ENCODE measurements around the gene HSF4. TPM values are rescaled to one million over a fixed set of nuclear protein-coding genes. Genes with fewer than 3 reads are reported as not detected.
A peak's percentile ranks its signal among the peaks of the same experiment; 100 is the strongest.

The HSF4 gene
- total RNA-seq, 1 experiment from 2014 or later = 2.2 TPM

DNA sequence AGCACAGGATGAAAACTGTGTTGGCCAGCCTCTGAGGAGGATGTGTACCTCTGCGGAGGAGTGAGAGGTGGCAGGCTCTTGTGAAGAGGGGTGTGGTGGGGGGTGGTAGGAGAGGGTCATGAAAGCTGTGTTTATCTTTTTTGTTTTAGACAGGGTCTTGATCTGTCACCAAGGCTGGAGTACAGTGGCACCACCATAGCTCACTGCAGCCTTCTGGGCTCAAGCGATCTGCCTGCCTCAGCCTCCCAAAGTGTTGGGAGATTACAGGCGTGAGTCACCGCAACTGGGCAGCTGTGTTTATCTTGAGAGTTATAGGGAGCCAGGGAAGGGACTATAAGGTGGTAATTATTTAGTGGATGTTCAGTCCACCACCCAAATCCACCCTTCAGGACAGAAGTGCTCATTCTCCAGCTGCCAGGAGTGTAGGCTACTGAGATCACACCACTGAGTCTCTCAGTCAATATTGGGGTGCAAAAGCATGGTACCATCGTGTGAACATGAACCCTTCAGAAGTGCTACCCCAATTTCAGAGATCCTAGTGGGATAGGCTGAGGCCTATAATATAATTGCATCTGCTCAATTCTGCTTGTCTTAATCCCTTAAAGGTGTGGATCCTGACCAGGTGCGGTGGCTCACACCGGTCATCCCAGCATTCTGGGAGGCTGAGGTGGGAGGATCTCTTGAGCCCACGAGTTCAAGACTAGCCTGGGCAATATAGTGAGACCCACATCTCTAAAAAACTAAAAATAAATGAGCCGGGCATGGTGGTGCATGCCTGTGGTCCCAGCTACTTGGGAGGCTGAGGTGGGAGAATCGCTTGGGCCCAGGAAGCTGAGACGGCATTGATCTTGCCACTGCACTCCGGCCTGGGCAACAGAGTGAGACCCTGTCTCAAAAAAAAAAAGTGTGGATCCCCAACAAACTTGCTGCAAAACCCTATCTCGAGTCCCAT is 26.2 kb downstream of the HSF4 start (continued):
- no peak for TF ChIP-seq ELF4 (CRISPR knock-in tag; IDR thresholded peaks at IDR 0.05; ENCODE audit: low read depth)
- TF ChIP-seq, protein P1, sequence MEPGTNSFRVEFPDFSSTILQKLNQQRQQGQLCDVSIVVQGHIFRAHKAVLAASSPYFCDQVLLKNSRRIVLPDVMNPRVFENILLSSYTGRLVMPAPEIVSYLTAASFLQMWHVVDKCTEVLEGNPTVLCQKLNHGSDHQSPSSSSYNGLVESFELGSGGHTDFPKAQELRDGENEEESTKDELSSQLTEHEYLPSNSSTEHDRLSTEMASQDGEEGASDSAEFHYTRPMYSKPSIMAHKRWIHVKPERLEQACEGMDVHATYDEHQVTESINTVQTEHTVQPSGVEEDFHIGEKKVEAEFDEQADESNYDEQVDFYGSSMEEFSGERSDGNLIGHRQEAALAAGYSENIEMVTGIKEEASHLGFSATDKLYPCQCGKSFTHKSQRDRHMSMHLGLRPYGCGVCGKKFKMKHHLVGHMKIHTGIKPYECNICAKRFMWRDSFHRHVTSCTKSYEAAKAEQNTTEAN (CRISPR knock-in tag; IDR thresholded peaks at IDR 0.05) = no peak
- TF ChIP-seq, protein P2, sequence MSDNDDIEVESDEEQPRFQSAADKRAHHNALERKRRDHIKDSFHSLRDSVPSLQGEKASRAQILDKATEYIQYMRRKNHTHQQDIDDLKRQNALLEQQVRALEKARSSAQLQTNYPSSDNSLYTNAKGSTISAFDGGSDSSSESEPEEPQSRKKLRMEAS (CRISPR knock-in tag; IDR thresholded peaks at IDR 0.05) = no peak

DNA sequence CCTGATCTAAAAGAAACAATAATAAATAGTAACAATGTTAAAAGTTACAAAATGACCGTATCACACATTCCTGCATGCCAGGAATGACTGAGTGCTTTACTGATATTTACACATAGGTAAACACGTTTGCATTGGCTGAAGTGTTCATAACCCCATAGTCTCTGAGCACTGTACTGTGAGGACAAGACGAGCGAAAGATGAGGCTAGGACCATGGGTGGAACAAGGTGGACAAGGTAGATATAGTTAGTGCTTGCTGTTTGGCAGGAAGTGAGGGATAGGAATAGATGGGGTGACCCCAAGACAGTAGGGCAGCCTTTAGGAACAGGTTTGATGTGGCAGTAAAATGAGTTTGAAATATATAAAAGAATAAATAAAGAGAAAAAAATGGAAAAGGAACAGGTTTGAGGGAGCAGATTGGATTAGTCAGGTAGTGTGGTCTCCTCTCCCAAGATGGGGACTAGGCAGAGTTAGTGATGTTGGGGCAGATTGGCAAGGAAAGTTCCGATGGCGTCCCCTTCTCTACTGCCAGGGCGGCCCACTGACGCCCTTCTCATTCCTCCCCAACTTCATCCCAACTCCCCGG is 27.0 kb downstream of the HSF4 start:
- DNase-seq (ENCODE audit: low spot score) = no peak
- ATAC-seq = no peak
- CTCF ChIA-PET = interaction anchor here (1.2 kb wide), 1 partner anchor 230 kb away, joined by 5 read pairs; the partner anchor contains the start of gene CES3
- Mint-ChIP-seq H3K4me3 (peak overlapping the region; percentile 87), H3K9me3 (no peaks in the 10 kb centered on the region), H3K27ac (no peak overlapping the region), H3K36me3 (peaks cover 29% of the 10 kb centered on the region), H3K27me3 (ENCODE audit: low read depth) (peaks cover 5% of the 10 kb centered on the region), H3K4me1 (peaks cover 29% of the 10 kb centered on the region)
- TF ChIP-seq NFYB (CRISPR knock-in tag; conservative IDR thresholded peaks at IDR 0.05; ENCODE audit: low read depth) = no peak
- TF ChIP-seq SP1 (CRISPR knock-in tag; conservative IDR thresholded peaks at IDR 0.05) = no peak
- TF ChIP-seq, protein P3, sequence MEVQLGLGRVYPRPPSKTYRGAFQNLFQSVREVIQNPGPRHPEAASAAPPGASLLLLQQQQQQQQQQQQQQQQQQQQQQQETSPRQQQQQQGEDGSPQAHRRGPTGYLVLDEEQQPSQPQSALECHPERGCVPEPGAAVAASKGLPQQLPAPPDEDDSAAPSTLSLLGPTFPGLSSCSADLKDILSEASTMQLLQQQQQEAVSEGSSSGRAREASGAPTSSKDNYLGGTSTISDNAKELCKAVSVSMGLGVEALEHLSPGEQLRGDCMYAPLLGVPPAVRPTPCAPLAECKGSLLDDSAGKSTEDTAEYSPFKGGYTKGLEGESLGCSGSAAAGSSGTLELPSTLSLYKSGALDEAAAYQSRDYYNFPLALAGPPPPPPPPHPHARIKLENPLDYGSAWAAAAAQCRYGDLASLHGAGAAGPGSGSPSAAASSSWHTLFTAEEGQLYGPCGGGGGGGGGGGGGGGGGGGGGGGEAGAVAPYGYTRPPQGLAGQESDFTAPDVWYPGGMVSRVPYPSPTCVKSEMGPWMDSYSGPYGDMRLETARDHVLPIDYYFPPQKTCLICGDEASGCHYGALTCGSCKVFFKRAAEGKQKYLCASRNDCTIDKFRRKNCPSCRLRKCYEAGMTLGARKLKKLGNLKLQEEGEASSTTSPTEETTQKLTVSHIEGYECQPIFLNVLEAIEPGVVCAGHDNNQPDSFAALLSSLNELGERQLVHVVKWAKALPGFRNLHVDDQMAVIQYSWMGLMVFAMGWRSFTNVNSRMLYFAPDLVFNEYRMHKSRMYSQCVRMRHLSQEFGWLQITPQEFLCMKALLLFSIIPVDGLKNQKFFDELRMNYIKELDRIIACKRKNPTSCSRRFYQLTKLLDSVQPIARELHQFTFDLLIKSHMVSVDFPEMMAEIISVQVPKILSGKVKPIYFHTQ (CRISPR knock-in tag; IDR thresholded peaks at IDR 0.05) = no peak
- no peak for TF ChIP-seq FOXK1 (CRISPR knock-in tag; IDR thresholded peaks at IDR 0.05)
- TF ChIP-seq, protein P4, sequence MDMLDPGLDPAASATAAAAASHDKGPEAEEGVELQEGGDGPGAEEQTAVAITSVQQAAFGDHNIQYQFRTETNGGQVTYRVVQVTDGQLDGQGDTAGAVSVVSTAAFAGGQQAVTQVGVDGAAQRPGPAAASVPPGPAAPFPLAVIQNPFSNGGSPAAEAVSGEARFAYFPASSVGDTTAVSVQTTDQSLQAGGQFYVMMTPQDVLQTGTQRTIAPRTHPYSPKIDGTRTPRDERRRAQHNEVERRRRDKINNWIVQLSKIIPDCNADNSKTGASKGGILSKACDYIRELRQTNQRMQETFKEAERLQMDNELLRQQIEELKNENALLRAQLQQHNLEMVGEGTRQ (CRISPR knock-in tag; IDR thresholded peaks at IDR 0.05) = no peak
- no peak for TF ChIP-seq TEAD1 (CRISPR knock-in tag; IDR thresholded peaks at IDR 0.05)
- TF ChIP-seq ZNF121 (CRISPR knock-in tag; IDR thresholded peaks at IDR 0.05) = no peak
- TF ChIP-seq NR2C2 (CRISPR knock-in tag; IDR thresholded peaks at IDR 0.05) = no peak
- TF ChIP-seq HMGA2 (CRISPR knock-in tag; IDR thresholded peaks at IDR 0.05) = no peak
- TF ChIP-seq, protein P5, sequence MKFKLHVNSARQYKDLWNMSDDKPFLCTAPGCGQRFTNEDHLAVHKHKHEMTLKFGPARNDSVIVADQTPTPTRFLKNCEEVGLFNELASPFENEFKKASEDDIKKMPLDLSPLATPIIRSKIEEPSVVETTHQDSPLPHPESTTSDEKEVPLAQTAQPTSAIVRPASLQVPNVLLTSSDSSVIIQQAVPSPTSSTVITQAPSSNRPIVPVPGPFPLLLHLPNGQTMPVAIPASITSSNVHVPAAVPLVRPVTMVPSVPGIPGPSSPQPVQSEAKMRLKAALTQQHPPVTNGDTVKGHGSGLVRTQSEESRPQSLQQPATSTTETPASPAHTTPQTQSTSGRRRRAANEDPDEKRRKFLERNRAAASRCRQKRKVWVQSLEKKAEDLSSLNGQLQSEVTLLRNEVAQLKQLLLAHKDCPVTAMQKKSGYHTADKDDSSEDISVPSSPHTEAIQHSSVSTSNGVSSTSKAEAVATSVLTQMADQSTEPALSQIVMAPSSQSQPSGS (CRISPR knock-in tag; IDR thresholded peaks at IDR 0.05; ENCODE audit: borderline replicate concordance, low read depth) = no peak
- no peak for TF ChIP-seq ZNF232 (CRISPR knock-in tag; IDR thresholded peaks at IDR 0.05)
- POLR2A ChIA-PET = no interaction called here
